AG04450 (cell line): ENCODE results near the gene TFF1. TPM values are rescaled to one million over a fixed set of nuclear protein-coding genes. Genes with fewer than 3 reads are reported as not detected.

Experiments used
- CTCF ChIA-PET: fragments of 300-600, 350-600 bp; formaldehyde crosslinking; extraction: SDS; loops from one replicate; lab custom pipeline; 2022; ENCODE audit warnings: antibody characterized with exemption, inconsistent platforms; lab: Charles Lee
- POLR2A ChIA-PET: fragments of 350-600 bp; formaldehyde crosslinking; extraction: SDS; loops from one replicate; lab custom pipeline; 2021; ENCODE audit warnings: antibody characterized with exemption, inconsistent platforms; lab: Yijun Ruan, JAX
- DNase-seq: peaks from one replicate; pipeline ENCODE4 v3.0.0-alpha.2; 2011; ENCODE audit warnings: low read depth, low spot score
- H3K27ac ChIP-seq: one replicate; pipeline ENCODE4 v1.5.1; 2012; ENCODE audit warnings: low read depth, low read length, control low read depth
- H3K27me3 ChIP-seq: one replicate; pipeline ENCODE4 v1.6.0; 2012; ENCODE audit warnings: low read length; ENCODE audit not compliant: control insufficient read depth, insufficient read depth
- H3K4me3 ChIP-seq: 2 replicates; pipeline ENCODE4 v1.5.1; 2011; ENCODE audit warnings: mild to moderate bottlenecking, low read depth, low read length, control low read depth
- H3K9me3 ChIP-seq: 2 replicates; pipeline ENCODE4 v1.5.1; 2012; ENCODE audit warnings: low read length; ENCODE audit not compliant: control insufficient read depth, insufficient read depth
- polyA plus RNA-seq: library from polyadenylated mRNA; depleted of rRNA; stranded (reverse); fragments of >200 nt; gene quantifications from 2 replicates; pipeline ENCODE4 v1.2.3, GENCODE V29; 2011
- TF ChIP-seq, protein P1 (sequence below): IDR thresholded peaks from 2 replicates; pipeline ENCODE4 v1.5.1; 2011; ENCODE audit warnings: low read depth, low read length, control low read depth, inconsistent platforms

TFF1 gene
- polyA plus RNA-seq, 1 experiment, result not detected

GRCh38 chr21:42397746-42398394 is 31.5 kb upstream of the TFF1 start:
- Histone ChIP-seq H3K27ac (no peak overlapping the region), H3K27me3 (peaks cover 3% of the 10 kb centered on the region), H3K9me3 (no peaks in the 10 kb centered on the region; the same call in 1 of the 2 replicates), H3K4me3 (no peak overlapping the region)
- no peak for DNase-seq
- TF ChIP-seq, protein P1, sequence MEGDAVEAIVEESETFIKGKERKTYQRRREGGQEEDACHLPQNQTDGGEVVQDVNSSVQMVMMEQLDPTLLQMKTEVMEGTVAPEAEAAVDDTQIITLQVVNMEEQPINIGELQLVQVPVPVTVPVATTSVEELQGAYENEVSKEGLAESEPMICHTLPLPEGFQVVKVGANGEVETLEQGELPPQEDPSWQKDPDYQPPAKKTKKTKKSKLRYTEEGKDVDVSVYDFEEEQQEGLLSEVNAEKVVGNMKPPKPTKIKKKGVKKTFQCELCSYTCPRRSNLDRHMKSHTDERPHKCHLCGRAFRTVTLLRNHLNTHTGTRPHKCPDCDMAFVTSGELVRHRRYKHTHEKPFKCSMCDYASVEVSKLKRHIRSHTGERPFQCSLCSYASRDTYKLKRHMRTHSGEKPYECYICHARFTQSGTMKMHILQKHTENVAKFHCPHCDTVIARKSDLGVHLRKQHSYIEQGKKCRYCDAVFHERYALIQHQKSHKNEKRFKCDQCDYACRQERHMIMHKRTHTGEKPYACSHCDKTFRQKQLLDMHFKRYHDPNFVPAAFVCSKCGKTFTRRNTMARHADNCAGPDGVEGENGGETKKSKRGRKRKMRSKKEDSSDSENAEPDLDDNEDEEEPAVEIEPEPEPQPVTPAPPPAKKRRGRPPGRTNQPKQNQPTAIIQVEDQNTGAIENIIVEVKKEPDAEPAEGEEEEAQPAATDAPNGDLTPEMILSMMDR, result no peak
- CTCF ChIA-PET, result no interaction called here
- POLR2A ChIA-PET, result no interaction called here

- TF ChIP-seq, protein P1, result no peak
- Histone ChIP-seq H3K4me3 (no peak overlapping the region), H3K27ac (no peak overlapping the region), H3K9me3 (no peaks in the 10 kb centered on the region; the same call in 1 of the 2 replicates), H3K27me3 (peaks cover 3% of the 10 kb centered on the region)
- POLR2A ChIA-PET, result no interaction called here
- DNase-seq, result no peak
- CTCF ChIA-PET, result no interaction called here
Measured at GRCh38 chr21:42396799-42397745, 30.7 kb upstream of the TFF1 start.

GRCh38 chr21:42395905-42396651 is 29.7 kb upstream of the TFF1 start, which contains the start of gene TMPRSS3:
Gene TMPRSS3 (minus strand): TSS chr21:42396052. CDS start chr21:42395417, 635 bp downstream.
- ChIA-PET CTCF (no interaction called here), POLR2A (no interaction called here)
- H3K27me3 ChIP-seq, result peaks cover 3% of the 10 kb centered on the region
- TF ChIP-seq, protein P1, result no peak
- H3K9me3 ChIP-seq, result no peaks in the 10 kb centered on the region; the same call in 1 of the 2 replicates
- no peak within 1 kb of the TSS for H3K27ac ChIP-seq
- no peak within 1 kb of the TSS for H3K4me3 ChIP-seq
- no peak for DNase-seq

DNA sequence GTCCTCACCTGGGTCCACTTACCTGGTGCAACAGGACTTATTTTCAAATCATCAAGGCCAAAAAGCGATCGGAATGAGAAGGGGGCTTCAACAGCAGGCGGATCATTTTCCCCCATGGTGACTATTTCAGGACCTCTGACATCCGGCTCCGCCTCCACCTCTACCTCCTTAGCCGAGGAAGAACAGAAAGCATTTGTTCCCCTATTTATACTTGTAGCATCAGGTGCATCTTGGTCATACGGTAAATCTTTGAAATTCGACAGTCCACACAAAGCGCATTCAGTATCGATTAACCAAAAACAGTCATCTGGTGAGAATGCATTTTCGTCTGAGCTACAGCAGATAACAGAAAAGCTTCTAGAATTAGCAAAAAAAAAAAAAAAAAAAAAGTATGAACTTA is 29.0 kb upstream of the TFF1 start:
- TF ChIP-seq, protein P1, result no peak
- ChIA-PET POLR2A (no interaction called here), CTCF (no interaction called here)
- H3K9me3 ChIP-seq, result no peaks in the 10 kb centered on the region; the same call in 1 of the 2 replicates
- no peak overlapping the region for H3K4me3 ChIP-seq
- no peak overlapping the region for H3K27ac ChIP-seq
- peaks cover 3% of the 10 kb centered on the region for H3K27me3 ChIP-seq
- no peak for DNase-seq
